ENCODE measurements around the gene ZBTB38. TPM values are rescaled to one million over a fixed set of nuclear protein-coding genes. Genes with fewer than 3 reads are reported as not detected.

ZBTB38 gene, protein sequence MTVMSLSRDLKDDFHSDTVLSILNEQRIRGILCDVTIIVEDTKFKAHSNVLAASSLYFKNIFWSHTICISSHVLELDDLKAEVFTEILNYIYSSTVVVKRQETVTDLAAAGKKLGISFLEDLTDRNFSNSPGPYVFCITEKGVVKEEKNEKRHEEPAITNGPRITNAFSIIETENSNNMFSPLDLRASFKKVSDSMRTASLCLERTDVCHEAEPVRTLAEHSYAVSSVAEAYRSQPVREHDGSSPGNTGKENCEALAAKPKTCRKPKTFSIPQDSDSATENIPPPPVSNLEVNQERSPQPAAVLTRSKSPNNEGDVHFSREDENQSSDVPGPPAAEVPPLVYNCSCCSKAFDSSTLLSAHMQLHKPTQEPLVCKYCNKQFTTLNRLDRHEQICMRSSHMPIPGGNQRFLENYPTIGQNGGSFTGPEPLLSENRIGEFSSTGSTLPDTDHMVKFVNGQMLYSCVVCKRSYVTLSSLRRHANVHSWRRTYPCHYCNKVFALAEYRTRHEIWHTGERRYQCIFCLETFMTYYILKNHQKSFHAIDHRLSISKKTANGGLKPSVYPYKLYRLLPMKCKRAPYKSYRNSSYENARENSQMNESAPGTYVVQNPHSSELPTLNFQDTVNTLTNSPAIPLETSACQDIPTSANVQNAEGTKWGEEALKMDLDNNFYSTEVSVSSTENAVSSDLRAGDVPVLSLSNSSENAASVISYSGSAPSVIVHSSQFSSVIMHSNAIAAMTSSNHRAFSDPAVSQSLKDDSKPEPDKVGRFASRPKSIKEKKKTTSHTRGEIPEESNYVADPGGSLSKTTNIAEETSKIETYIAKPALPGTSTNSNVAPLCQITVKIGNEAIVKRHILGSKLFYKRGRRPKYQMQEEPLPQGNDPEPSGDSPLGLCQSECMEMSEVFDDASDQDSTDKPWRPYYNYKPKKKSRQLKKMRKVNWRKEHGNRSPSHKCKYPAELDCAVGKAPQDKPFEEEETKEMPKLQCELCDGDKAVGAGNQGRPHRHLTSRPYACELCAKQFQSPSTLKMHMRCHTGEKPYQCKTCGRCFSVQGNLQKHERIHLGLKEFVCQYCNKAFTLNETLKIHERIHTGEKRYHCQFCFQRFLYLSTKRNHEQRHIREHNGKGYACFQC (N-terminal part only)
- total RNA-seq (ENCODE audit: low replicate concordance), result 29.4 and 35.4 TPM in 2 replicates
- long read RNA-seq, transcript ZBTB38-201 (1 exons, 3,588 nt), result minor isoform, 10 of 58 reads
- long read RNA-seq, transcript ZBTB38-211 (3 exons, 644 nt), result major isoform, 20 of 58 reads
- long read RNA-seq, partial matches to known transcripts, result 4 of 58 reads
- long read RNA-seq, other reads (novel, unspliced or antisense), result 18 of 58 reads

DNA sequence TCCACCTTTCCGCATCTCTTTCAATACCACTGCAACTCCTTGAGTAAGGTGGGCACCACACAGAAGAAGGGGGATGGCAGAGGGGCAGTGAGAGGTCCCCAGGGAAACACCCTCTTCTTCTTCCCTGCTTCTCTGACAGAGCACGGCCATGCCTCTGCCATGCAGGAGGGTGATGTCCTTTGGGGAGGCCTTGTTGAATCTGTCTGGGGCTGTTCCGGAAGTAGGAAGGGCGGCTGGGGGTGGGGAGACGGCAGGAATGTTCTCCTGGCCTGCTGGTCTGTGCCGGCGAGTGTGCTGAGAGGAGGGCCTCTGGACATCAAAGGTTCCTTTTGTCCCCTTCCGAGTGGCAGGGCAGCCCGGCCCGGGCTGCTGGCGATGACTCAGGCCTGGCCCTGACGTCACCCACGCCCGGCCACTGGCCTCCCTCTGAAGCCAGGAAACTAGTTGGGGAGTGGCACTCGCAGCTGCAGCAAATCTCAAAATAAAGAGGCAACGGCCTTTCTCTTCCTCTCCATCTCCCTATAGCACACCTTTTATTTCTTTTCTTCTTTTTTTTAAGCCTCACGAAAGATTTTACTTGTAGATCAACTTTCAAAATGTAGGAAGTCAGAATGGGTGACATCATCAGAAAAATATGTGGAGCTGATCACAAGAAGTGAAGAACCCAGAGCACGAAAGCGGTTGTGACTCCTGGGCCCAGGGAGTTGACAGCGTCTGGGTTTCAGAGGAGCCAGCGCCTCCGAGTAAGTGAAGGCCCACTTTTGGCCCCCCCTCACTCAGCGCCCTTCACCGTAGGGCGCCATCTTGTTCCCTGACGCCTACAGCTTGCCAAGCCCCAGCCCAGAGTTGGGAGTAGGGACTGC, at the start of gene ZBTB38:
TSS of gene ZBTB38 (plus strand) at position 443 of the 863 bp plus-strand sequence. CDS start 73,885 bp downstream, outside the sequence.
- Mint-ChIP-seq H3K36me3 (peaks cover 3% of the 10 kb centered on the region), H3K27ac (peak within 1 kb of the TSS; percentile 99), H3K27me3 (no peaks in the 10 kb centered on the region), H3K9me3 (peaks cover 6% of the 10 kb centered on the region), H3K4me3 (peak within 1 kb of the TSS; percentile 75), H3K4me1 (ENCODE audit: unreplicated experiment) (peaks cover 48% of the 10 kb centered on the region)
- TF ChIP-seq, protein P1, sequence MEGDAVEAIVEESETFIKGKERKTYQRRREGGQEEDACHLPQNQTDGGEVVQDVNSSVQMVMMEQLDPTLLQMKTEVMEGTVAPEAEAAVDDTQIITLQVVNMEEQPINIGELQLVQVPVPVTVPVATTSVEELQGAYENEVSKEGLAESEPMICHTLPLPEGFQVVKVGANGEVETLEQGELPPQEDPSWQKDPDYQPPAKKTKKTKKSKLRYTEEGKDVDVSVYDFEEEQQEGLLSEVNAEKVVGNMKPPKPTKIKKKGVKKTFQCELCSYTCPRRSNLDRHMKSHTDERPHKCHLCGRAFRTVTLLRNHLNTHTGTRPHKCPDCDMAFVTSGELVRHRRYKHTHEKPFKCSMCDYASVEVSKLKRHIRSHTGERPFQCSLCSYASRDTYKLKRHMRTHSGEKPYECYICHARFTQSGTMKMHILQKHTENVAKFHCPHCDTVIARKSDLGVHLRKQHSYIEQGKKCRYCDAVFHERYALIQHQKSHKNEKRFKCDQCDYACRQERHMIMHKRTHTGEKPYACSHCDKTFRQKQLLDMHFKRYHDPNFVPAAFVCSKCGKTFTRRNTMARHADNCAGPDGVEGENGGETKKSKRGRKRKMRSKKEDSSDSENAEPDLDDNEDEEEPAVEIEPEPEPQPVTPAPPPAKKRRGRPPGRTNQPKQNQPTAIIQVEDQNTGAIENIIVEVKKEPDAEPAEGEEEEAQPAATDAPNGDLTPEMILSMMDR (conservative IDR thresholded peaks at IDR 0.05), result no peak
- peak; percentile 76 for DNase-seq (ENCODE audit: extremely low spot score, unreplicated experiment)

DNA sequence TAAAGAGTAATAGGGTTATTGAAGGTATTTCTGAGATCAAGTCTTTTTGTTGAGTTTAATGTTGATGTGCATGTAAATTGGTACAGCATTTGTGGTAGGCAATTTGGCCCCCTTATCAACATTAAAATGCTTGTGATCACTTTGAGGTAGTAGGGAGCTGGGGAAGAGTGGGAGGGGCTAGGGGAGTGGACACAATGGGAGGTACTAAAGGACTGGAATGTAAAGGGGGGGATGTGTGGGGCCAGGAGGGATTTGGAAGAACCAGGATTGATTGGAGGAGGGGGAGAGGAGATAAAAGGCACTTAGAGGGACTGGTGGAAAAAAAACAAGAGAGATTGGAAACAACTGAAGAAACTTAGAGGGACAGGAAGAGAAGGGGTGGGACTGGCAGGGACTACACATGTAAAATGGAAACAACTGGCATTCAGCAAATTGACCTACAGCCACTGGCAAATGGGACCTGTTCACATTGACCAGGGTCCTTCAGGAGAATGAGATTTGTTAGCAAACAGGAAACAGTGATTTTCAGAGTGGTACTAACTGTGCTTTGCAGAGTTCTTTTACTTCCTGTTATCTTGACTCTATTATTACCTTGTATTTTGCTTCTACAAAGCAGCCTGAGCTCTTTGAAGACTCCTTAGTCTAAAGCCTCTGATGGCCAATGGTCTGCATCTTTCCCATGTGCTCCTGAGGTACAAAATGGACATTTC, 47.8 kb upstream of the ZBTB38 start:
- Mint-ChIP-seq H3K4me1 (ENCODE audit: unreplicated experiment) (no peaks in the 10 kb centered on the region), H3K4me3 (no peak overlapping the region), H3K27me3 (no peaks in the 10 kb centered on the region), H3K36me3 (no peaks in the 10 kb centered on the region), H3K27ac (no peak overlapping the region), H3K9me3 (no peaks in the 10 kb centered on the region)
- TF ChIP-seq, protein P1 (conservative IDR thresholded peaks at IDR 0.05), result no peak
- no peak for DNase-seq (ENCODE audit: extremely low spot score, unreplicated experiment)

DNA sequence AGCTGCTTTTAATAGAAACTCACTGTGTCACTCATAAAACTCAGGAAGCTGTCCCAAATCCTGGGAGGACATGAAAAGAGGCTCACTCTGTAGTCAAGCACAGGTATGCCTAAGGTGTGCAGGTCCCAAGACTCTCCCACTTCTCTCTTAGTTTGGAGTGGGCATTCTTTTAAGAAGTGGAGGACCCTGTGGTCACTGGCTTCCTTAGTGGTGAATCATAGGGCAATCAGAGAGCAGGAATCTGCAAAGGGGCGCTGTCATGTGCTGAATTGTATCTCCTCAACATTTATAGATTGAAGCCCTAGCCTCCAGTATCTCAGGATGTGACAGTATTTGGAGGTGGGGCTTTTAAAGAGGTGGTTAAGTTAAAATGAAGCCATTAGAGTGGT, 47.2 kb upstream of the ZBTB38 start:
- Mint-ChIP-seq H3K36me3 (no peaks in the 10 kb centered on the region), H3K9me3 (no peaks in the 10 kb centered on the region), H3K27ac (no peak overlapping the region), H3K27me3 (no peaks in the 10 kb centered on the region), H3K4me3 (no peak overlapping the region), H3K4me1 (ENCODE audit: unreplicated experiment) (peaks cover 2% of the 10 kb centered on the region)
- DNase-seq (ENCODE audit: extremely low spot score, unreplicated experiment), result no peak
- TF ChIP-seq, protein P1 (conservative IDR thresholded peaks at IDR 0.05), result no peak

DNA sequence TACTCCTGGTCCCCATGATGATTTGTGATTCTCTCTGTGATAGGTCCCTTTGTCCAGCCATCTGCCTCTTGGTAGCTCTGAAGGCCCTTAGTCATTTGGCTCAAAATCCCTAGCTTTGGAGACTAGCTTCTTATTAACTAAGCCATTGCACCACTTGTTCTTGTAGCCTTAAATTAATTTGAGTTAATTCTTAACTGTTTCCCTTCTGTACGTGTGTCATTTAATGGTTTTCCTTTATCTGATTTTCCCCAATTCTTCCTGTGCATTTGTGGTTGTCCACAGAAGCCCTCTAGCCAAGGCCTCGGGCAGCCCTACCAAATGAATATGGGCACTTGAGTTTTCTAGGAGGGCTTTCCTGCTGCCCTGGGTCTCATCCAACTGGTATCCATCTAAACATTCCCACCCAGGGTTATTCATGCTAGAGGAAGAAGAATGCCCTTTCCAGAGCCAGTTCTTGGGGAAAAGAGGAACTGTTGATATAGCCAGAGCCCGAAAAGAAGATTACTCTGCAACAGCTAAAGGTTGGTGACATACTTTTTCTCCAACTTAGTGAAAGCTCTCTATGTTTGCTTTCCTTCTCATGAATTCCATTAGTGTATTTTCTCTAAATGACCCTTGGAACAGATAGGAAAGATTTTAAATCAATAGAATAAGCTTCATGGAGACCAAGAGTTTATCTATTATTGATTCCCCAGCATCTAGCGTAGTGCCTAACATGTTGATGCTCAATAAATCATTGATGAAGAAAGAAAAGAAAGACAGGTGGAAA, 44.2 kb upstream of the ZBTB38 start:
- Mint-ChIP-seq H3K4me1 (ENCODE audit: unreplicated experiment) (peaks cover 9% of the 10 kb centered on the region), H3K9me3 (no peaks in the 10 kb centered on the region), H3K4me3 (no peak overlapping the region), H3K27ac (no peak overlapping the region), H3K27me3 (no peaks in the 10 kb centered on the region), H3K36me3 (no peaks in the 10 kb centered on the region)
- no peak for DNase-seq (ENCODE audit: extremely low spot score, unreplicated experiment)
- TF ChIP-seq, protein P1 (conservative IDR thresholded peaks at IDR 0.05), result no peak
